ENCODE data around the gene SARNP. TPM values are rescaled to one million over a fixed set of nuclear protein-coding genes. Genes with fewer than 3 reads are reported as not detected.

The SARNP gene
- polyA plus RNA-seq, 1 experiment: 178 TPM

DNA sequence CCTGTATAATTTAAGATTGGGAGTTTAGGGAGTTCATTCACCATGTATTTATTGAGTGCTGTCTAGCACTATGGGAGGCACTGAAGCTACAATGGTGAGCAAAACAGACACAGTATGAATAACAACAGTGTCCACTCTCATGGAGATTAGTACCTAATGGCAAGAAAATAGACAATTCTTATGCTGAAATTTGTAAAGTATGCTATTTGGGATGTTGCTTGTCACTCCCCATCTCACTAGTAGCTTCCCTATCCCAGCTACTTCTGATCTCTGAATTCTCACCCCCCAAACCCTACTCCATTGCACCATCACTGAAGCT lies 70.7 kb downstream of the SARNP start:
- no peak for TF ChIP-seq CTCF (IDR thresholded peaks at IDR 0.05; ENCODE audit: low read depth, low read length)
- no peaks in the 10 kb centered on the region for H3K27me3 ChIP-seq (ENCODE audit: control insufficient read depth, insufficient read depth, low read length)
- no peaks in the 10 kb centered on the region; the same call in 1 of the 2 replicates for H3K9me3 ChIP-seq (ENCODE audit: control insufficient read depth, insufficient read depth, low read length)
- no peak overlapping the region for H3K27ac ChIP-seq (ENCODE audit: low read depth, low read length)
- DNase-seq (ENCODE audit: low read depth, low spot score): no peak
- CTCF ChIA-PET: interaction anchor here (0.6 to 3.9 kb wide), 6 partner anchors 8 to 250 kb away, joined by 3 to 32 read pairs (median 7); no protein-coding TSS in a partner anchor
- POLR2A ChIA-PET: interaction anchor here (0.6 kb wide), 1 partner anchor 102 kb away, joined by 9 read pairs; no protein-coding TSS in a partner anchor
- no peak overlapping the region for H3K4me3 ChIP-seq (ENCODE audit: low read depth, low read length)

DNA sequence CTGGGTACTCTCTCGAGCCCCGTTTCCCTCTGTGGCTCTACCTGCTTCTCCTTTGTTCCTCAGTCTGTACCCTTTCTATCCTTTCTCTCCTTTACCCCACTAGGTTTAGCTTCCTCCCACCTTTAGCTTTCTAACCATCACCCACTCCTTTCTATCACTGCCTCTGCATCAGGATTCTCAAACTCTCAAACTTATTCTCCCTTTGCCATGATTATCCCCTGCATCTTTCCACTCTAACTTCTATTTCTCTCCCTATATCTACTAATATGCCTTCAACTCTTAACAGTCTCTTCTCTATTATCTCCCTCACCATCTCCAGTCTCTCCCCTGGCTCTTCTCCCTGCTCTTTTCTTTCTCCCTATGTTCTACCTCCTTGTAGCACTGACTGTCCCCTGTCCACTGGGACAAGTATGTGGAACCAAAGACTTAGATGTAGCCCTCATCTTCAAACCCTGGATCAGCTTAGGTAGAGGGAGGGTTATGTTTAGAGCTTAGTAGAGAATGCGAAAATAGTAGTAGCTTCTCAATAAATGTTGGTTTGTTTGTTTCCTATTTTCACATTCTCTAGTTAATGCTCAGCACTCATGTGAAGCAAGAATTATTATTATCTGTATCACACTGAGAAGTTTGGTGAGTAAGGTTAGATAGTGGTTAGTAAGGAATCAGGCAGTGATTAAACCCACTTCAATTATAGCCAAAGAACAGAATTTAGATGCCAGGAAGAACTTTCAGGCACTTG lies 71.2 kb downstream of the SARNP start:
- Histone ChIP-seq H3K27me3 (ENCODE audit: control insufficient read depth, insufficient read depth, low read length) (no peaks in the 10 kb centered on the region), H3K4me3 (ENCODE audit: low read depth, low read length) (0 out of 2 replicates have a peak overlapping the region, but pooled peaks have one; percentile 22), H3K9me3 (ENCODE audit: control insufficient read depth, insufficient read depth, low read length) (no peaks in the 10 kb centered on the region; the same call in 1 of the 2 replicates), H3K27ac (ENCODE audit: low read depth, low read length) (no peak overlapping the region)
- TF ChIP-seq CTCF (IDR thresholded peaks at IDR 0.05; ENCODE audit: low read depth, low read length): no peak
- ChIA-PET CTCF (interaction anchor here (2.2 to 3.9 kb wide), 2 partner anchors 8 to 194 kb away, joined by 9 to 32 read pairs; no protein-coding TSS in a partner anchor), POLR2A (interaction anchor here (0.6 kb wide), 1 partner anchor 103 kb away, joined by 9 read pairs; no protein-coding TSS in a partner anchor)
- DNase-seq (ENCODE audit: low read depth, low spot score): no peak

GRCh38 chr12:55745361-55746173 lies 72.0 kb downstream of the SARNP start:
- POLR2A ChIA-PET: no interaction called here
- Histone ChIP-seq H3K9me3 (ENCODE audit: control insufficient read depth, insufficient read depth, low read length) (no peaks in the 10 kb centered on the region; the same call in 1 of the 2 replicates), H3K27me3 (ENCODE audit: control insufficient read depth, insufficient read depth, low read length) (no peaks in the 10 kb centered on the region), H3K27ac (ENCODE audit: low read depth, low read length) (no peak overlapping the region), H3K4me3 (ENCODE audit: low read depth, low read length) (peak overlapping the region; percentile 79)
- CTCF ChIA-PET: interaction anchor here (0.6 to 3.9 kb wide), 2 partner anchors 7 to 11 kb away, joined by 4 to 32 read pairs; no protein-coding TSS in a partner anchor
- no peak for TF ChIP-seq CTCF (IDR thresholded peaks at IDR 0.05; ENCODE audit: low read depth, low read length)
- no peak for DNase-seq (ENCODE audit: low read depth, low spot score)

GRCh38 chr12:55744340-55745030 lies 73.0 kb downstream of the SARNP start:
- ChIA-PET POLR2A (interaction anchor here (0.7 to 1.5 kb wide), 5 partner anchors 15 to 203 kb away, joined by 3 to 9 read pairs (median 3); partner anchors contain the start of genes CD63 and DNAJC14), CTCF (interaction anchor here (0.5 to 1.7 kb wide), 3 partner anchors 20 to 286 kb away, joined by 3 to 6 read pairs (median 3); partner anchors contain the start of gene RAB5B)
- DNase-seq (ENCODE audit: low read depth, low spot score): no peak
- Histone ChIP-seq H3K9me3 (ENCODE audit: control insufficient read depth, insufficient read depth, low read length) (no peaks in the 10 kb centered on the region; the same call in 1 of the 2 replicates), H3K27me3 (ENCODE audit: control insufficient read depth, insufficient read depth, low read length) (no peaks in the 10 kb centered on the region), H3K27ac (ENCODE audit: low read depth, low read length) (no peak overlapping the region), H3K4me3 (ENCODE audit: low read depth, low read length) (peak overlapping the region; percentile 79)
- TF ChIP-seq CTCF (IDR thresholded peaks at IDR 0.05; ENCODE audit: low read depth, low read length): no peak

All from AG04450 (cell line).